NCI-H226 (cell line): Measurements from ENCODE around the gene MSN.
"Not testable (repeated sequence)": the region's sequence is repeated elsewhere in the genome, so short reads cannot be mapped to it uniquely, and the experiment has no call there.

Source experiments
- DNase-seq: peaks from one replicate; pipeline ENCODE4 v3.0.0-alpha.2; 2015

MSN gene

GRCh38 chrX:65720381-65720964 is 53.0 kb downstream of the MSN start:
- DNase-seq, result no peak

- no peak for DNase-seq
Observed at GRCh38 chrX:65723706-65724105, 56.3 kb downstream of the MSN start.

DNA sequence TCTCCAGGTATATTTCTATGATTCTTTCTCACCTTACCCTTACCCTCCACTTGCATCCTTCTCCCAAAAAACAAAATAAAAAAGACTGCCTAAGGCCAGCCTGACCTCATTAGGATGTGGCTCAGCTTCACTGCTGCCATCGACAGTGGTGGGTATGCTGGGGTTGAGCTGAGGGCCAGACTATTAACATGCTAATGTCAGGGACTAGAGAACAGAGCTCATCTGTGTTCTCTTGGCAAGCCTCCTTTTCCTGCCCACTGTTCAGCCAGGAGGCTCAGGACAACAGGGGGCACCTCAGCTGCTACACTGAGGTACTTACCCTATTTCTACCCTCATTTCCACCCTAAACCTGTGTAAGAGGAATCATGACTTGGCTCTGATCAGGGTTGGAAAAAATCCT is 59.3 kb downstream of the MSN start:
- DNase-seq, result no peak

DNA sequence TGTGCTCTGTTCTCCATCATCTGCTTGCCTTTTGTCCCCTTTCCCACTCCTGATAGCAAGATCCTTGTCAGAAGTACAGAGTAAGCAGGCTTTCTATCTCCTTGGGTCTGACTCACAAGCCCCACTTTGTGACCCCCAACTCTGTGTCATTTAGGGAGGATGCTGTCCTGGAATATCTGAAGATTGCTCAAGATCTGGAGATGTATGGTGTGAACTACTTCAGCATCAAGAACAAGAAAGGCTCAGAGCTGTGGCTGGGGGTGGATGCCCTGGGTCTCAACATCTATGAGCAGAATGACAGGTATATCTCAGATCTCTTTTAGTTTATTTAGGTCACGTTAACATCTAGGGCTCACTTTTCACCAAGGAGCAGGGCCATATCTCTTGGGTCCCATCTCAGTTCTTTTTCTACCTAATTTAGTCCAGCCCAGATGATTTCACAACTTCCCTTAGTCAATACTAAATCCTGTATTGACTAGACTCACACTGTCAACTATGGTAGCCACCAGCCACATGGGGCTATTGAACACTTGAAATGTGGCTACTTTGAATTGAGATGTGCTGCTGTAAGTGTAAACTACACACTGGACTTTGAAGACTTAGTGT is 64.3 kb downstream of the MSN start:
- no peak for DNase-seq

- no peak for DNase-seq
Observed at GRCh38 chrX:65740909-65741308, 73.5 kb downstream of the MSN start.

DNA sequence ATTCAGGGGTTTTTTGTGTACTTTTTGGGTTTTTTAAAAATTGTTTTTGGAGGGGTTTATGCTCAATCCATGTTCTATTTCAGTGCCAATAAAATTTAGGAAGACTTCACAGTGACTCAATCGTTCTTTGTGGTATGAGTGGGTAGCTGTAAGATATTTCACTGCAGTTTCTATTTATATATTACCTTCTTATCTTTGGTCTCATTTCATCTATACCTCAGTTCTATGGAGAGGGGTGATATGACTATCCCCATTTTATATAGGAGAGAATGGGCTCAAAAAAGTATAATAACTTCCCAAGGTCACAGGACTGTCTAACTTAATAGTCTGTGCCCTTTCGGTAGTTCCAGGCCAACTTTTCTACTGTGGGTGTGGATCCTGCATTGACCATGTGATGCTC is 74.4 kb downstream of the MSN start:
- no peak for DNase-seq

DNA sequence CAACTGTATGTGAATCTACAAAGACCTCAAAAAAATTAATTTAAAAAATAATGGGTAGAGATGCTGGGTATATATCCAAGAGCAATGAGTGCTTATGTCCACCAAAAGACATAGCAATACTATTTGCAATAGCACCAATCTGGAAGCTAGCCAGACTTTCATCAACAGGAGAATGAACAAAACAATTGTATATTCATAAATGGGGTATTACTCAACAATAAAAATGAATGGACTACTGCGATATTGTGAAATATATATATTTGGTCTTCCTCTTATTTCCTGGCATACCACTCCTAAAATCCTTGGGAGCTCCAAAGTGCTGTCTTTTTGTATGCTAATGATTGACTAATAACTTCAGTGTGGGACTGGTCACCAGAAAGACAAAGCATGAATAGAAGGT is 77.5 kb downstream of the MSN start:
- no peak for DNase-seq

DNA sequence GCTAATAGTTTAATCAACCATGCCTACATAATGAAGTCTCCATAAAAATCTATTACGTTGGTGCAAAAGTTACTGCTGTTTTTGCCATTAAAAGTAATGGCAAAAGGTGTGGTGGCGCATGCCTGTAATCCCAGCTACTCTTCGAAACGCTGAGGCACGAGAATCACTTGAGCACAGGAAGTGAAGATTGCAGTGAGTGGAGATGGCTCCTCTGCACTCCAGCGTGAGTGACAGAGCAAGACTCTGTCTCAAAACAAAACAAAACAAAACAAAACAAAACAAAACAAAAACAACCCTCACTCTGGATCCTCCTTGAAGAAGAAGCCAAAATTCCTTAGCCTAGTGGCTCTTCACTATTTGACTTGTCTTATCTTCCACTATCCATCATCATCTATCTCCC is 78.0 kb downstream of the MSN start:
- DNase-seq, result no peak

DNA sequence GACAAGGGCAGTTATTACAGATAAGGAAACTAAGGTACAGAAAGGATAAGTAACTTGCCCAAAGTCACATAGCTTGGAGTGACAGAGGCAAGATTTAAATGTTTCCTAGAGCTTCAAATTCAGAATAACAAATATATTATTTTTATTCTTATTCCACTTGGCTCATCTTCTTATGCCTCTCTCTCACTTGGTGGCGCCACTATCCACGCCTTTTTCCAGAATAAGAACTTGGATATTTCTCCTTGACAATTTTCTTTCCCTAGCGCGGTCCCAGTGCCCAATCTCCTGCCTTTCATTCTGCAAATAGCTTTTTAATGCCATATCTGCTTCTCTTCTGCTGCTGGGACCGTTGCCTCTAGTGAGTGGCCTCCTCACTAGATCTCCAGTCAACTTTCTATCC is 78.5 kb downstream of the MSN start:
- DNase-seq, result no peak

GRCh38 chrX:65750674-65751469 is 83.4 kb downstream of the MSN start:
- no peak for DNase-seq

DNA sequence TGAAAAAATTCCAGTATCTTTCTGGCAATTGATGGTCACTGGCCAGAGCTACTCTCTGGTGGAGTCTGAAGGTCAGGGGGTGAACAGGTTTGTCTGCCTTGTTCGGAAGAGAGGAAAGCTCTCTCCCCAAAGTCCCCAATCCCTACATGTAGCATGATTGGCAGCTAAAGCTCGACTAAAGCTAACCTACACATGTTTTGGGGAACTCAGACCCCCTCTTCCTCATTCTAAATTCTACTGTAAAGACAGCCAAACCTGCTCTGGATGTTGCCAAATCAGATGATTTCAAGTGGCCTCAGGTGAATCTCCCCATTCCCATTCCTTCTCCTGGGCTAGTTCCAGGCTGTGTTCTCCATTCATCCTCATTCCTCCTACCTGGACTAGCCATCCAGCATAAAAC is 84.1 kb downstream of the MSN start:
- DNase-seq, result no peak

DNA sequence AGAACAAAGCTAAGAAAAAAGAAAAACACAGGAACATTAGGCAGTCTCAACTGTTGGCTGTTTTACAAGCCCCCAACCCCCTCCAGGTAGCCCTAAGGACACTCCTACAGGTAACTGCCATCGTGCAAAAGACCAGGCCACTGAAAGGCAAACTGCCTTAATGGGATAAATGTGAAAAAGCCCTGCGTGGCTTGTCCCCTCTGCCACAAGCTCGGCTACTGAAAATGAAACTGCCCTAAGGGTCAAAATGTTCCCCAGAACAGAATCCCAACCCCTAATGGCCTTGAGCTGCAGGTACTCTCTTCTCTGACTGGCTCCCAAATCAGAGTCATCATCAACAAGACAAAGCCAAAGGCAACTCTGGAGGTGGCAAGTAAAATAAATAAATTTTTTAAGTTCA is 84.8 kb downstream of the MSN start:
- DNase-seq, result no peak

- no peak for DNase-seq
Observed at GRCh38 chrX:65755786-65756185, 88.3 kb downstream of the MSN start.

DNA sequence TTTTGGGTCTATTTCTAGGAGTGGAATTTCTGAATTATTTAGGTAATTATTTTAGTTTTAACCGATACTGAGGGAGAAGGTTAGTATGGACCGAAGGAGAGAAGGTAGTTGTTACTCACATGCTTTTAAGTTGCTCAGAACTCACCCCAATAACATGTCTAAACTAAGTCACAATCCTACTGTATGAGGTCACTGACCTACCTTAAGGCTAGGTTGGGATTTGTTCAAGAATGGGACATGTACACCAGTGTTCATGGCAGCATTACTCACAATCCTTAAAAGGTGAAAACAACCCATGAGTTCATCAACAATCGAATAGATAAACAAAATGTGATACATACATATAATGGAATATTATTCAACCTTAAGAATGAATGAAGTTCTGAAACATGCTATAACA is 90.5 kb downstream of the MSN start:
- no peak for DNase-seq

GRCh38 chrX:65758505-65758904 is 91.1 kb downstream of the MSN start:
- DNase-seq, result no peak

GRCh38 chrX:65759525-65759924 is 92.1 kb downstream of the MSN start:
- DNase-seq, result not testable (repeated sequence)

DNA sequence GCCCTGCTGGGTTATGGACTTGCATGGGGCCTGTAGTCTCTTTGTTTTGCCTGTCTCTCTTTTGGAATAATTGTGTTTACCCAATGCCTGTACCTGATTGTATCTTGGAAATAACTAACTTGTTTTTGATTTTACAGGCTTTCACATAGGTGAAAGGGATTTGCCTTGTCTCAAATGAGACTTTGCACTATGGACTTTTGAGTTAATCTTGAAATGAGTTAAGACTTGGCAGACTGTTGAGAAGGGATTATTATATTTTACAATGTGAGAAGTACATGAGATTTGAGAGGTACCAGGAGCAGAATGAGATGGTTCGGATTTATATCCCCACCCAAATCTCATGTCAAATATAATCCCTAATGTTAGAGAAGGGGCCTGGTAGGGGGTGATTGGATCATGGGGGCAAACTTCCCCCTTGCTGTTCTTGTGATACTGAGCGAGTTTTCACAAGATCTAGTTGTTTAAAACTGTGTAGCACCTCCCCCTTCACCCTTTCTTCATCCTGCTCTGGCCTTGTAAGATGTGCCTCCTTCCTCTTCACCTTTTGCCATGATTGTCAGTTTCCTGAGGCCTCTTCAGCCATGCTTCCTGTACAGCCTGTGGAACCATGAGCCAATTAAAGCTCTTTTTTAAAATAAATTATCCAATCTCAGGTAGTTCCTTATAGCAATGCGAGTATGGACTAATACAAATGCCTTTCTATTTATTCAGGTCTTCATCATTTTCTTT is 102.3 kb downstream of the MSN start:
- no peak for DNase-seq

- no peak for DNase-seq
Observed at GRCh38 chrX:65772842-65773241, 105.4 kb downstream of the MSN start.

DNA sequence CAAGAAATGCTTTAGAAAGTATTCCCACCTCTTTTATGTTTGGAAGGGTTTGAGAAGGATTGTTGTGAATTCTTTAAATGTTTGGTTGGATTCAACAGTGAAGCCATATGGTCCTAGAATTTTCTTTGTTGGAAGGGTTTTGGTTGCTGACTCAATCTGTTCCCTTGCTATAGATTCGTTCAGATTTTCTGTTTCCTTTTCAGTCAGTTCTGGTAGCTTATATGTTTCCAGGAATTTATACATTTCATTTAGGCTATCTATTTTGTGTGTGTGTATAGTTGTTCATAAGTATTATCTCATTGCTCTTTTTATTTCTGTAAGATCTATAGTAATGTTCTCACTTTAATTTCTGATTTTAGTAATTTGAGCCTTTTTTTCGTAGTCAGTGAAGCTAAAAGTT is 114.4 kb downstream of the MSN start:
- no peak for DNase-seq

DNA sequence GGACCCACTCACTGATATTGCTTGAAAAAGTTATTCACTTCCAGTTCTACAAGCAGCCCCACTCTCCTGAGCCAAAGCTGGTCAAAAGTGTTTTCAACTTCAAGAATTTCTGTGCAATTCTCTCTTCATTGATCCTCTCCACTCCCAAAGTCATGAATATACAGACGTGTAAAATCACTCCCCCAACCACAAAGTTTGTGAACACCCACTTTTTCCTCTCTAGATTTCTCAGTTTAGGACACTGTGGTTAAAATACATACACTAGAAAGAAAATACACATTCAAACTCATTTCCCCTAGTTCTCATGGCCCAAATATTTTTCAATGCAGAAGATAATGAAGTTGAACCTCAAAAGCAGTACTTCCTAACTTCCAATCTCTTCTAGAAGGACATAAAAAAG is 116.3 kb downstream of the MSN start:
- DNase-seq, result no peak
